RWPE1 (cell line): ENCODE measurements around the gene OTOP3.

Experiments
- CTCF ChIA-PET: fragments of 350-600 bp; sonication (Branson Sonifier 250); formaldehyde crosslinking; extraction: SDS; loops from one replicate; lab custom pipeline; 2021; lab: Yijun Ruan, JAX
- POLR2A ChIA-PET: fragments of 400-600 bp; formaldehyde crosslinking; extraction: SDS; loops from one replicate; lab custom pipeline; 2020; ENCODE audit warnings: antibody characterized with exemption; ENCODE audit not compliant: low non-redundant PET; lab: Yijun Ruan, JAX
- DNase-seq: peaks from one replicate; pipeline ENCODE4 v3.0.0; 2012; ENCODE audit warnings: low spot score
- H3K27ac ChIP-seq: fragments of 450-650 bp; 2 replicates; pipeline ENCODE4 v1.5.1; 2017
- TF ChIP-seq, protein P1 (sequence below): fragments of 450-650 bp; conservative IDR thresholded peaks from 2 replicates; pipeline ENCODE4 v1.5.1; 2017; ENCODE audit warnings: low read depth, mild to moderate bottlenecking

Gene OTOP3

DNA sequence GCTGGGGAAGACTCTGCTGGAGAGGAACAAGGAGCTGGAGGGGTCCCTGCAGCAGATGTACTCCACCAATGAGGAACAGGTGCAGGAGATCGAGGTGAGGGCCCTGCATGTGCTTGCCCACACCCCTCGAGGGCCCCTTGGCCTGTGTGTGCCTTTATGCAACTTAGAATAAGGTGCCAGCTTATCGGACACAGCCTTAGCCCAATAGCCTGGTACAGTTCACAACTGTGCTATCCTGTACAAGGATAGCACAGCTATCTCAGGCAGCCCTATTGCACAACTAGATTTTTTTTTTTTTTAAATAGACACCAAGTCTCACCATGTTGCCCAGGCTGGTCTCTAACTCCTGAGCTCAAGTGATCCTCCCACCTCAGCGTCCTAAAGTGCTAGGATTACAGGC lies 63.8 kb downstream of the OTOP3 start:
- DNase-seq, result no peak
- CTCF ChIA-PET, result interaction anchor here (0.7 to 1.6 kb wide), 3 partner anchors 12 to 634 kb away, joined by 3 to 4 read pairs (median 3); no protein-coding TSS in a partner anchor
- POLR2A ChIA-PET, result interaction anchor here (1.2 kb wide), 1 partner anchor 12 kb away, joined by 3 read pairs; no protein-coding TSS in a partner anchor
- peak overlapping the region; percentile 30 for H3K27ac ChIP-seq
- TF ChIP-seq, protein P1, sequence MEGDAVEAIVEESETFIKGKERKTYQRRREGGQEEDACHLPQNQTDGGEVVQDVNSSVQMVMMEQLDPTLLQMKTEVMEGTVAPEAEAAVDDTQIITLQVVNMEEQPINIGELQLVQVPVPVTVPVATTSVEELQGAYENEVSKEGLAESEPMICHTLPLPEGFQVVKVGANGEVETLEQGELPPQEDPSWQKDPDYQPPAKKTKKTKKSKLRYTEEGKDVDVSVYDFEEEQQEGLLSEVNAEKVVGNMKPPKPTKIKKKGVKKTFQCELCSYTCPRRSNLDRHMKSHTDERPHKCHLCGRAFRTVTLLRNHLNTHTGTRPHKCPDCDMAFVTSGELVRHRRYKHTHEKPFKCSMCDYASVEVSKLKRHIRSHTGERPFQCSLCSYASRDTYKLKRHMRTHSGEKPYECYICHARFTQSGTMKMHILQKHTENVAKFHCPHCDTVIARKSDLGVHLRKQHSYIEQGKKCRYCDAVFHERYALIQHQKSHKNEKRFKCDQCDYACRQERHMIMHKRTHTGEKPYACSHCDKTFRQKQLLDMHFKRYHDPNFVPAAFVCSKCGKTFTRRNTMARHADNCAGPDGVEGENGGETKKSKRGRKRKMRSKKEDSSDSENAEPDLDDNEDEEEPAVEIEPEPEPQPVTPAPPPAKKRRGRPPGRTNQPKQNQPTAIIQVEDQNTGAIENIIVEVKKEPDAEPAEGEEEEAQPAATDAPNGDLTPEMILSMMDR, result no peak
